Fibroblast of lung (primary cell): Measurements from ENCODE around the gene ELOVL2. TPM values are rescaled to one million over a fixed set of nuclear protein-coding genes. Genes with fewer than 3 reads are reported as not detected.

Experiments used
- DNase-seq, 2 donors: peaks; one replicate each; pipeline versions ENCODE4 v3.0.0 to v3.0.0-alpha.2; 2010; ENCODE audit warnings: low read depth in 2 of 2
- H2AFZ ChIP-seq: 2 replicates; pipeline ENCODE4 v1.5.1; 2012; ENCODE audit warnings: low read length, control low read depth, inconsistent platforms
- H3K27ac ChIP-seq: 2 replicates; pipeline ENCODE4 v1.5.1; 2011; ENCODE audit warnings: low read length, control low read depth; ENCODE audit not compliant: insufficient read depth
- H3K27me3 ChIP-seq: 2 replicates; pipeline ENCODE4 v1.5.1; 2011; ENCODE audit warnings: mild to moderate bottlenecking, low read length; ENCODE audit not compliant: control insufficient read depth, insufficient read depth
- H3K36me3 ChIP-seq: 2 replicates; pipeline ENCODE4 v1.5.1; 2011; ENCODE audit warnings: low read length; ENCODE audit not compliant: control insufficient read depth, insufficient read depth
- H3K4me1 ChIP-seq: 2 replicates; pipeline ENCODE4 v1.5.1; 2011; ENCODE audit warnings: low read length; ENCODE audit not compliant: control insufficient read depth, insufficient read depth; ENCODE audit errors: extremely low read depth
- H3K4me2 ChIP-seq: 2 replicates; pipeline ENCODE4 v1.5.1; 2011; ENCODE audit warnings: low read length, control low read depth; ENCODE audit not compliant: insufficient read depth; ENCODE audit errors: extremely low read depth
- H3K4me3 ChIP-seq, 4 experiments: fragments of 200-600 bp in 1 of 4; sonication (generic) in 1 of 4; replicated peaks in 1 of 4; 2 replicates each; pipeline ENCODE4 v1.5.1; 2011 to 2016; ENCODE audit warnings: low read length in 4 of 4, low read depth in 3 of 4, mild to moderate bottlenecking in 3 of 4, control low read depth in 2 of 4, inconsistent platforms in 1 of 4, mixed read lengths in 1 of 4; ENCODE audit not compliant: insufficient read depth in 1 of 4; ENCODE audit errors: control extremely low read depth in 1 of 4
- H3K79me2 ChIP-seq: 2 replicates; pipeline ENCODE4 v1.5.1; 2012; ENCODE audit warnings: mild to moderate bottlenecking, low read length, inconsistent platforms; ENCODE audit not compliant: control insufficient read depth, insufficient read depth
- H3K9ac ChIP-seq: 2 replicates; pipeline ENCODE4 v1.5.1; 2011; ENCODE audit warnings: mild to moderate bottlenecking, low read length, control low read depth; ENCODE audit not compliant: insufficient read depth
- H3K9me3 ChIP-seq: 2 replicates; pipeline ENCODE4 v1.5.1; 2012; ENCODE audit warnings: low read depth, low read length; ENCODE audit not compliant: control insufficient read depth, insufficient read depth
- H4K20me1 ChIP-seq: 2 replicates; pipeline ENCODE4 v1.5.1; 2011; ENCODE audit warnings: low read length; ENCODE audit not compliant: control insufficient read depth, insufficient read depth; ENCODE audit errors: extremely low read depth
- EZH2 ChIP-seq: IDR thresholded peaks from 2 replicates; pipeline ENCODE4 v1.5.1; 2012; ENCODE audit warnings: low read length, control low read depth, mild to moderate bottlenecking; ENCODE audit errors: missing control alignments
- polyA plus RNA-seq, 2 donors: library from polyadenylated mRNA; depleted of rRNA in 1 of 2; stranded (reverse) in 1 of 2; unstranded in 1 of 2; fragments of >200 nt; gene quantifications; 2 replicates each; pipeline ENCODE4 v1.2.1, GENCODE V29; 2011 to 2012; ENCODE audit warnings: missing spikeins in 1 of 2
- total RNA-seq: library from RNA; depleted of rRNA; stranded (reverse); fragments of >200 nt; gene quantifications from 2 replicates; pipeline ENCODE4 v1.2.1, GENCODE V29; 2014
- TF ChIP-seq, protein P1 (sequence below), 2 donors: IDR thresholded peaks in 1 of 2; conservative IDR thresholded peaks in 1 of 2; 1 replicate in 1 of 2; 2 replicates in 1 of 2; pipeline ENCODE4 v1.5.1; 2011 to 2012; ENCODE audit warnings: low read length in 2 of 2, control low read depth in 1 of 2, inconsistent platforms in 1 of 2, low read depth in 1 of 2, mild to moderate bottlenecking in 1 of 2

Gene ELOVL2
- total and polyA plus RNA-seq, 2 donors (not counting 1 experiment from before 2014, with no cell fraction given), result under 0.01 to 13.9 TPM

DNA sequence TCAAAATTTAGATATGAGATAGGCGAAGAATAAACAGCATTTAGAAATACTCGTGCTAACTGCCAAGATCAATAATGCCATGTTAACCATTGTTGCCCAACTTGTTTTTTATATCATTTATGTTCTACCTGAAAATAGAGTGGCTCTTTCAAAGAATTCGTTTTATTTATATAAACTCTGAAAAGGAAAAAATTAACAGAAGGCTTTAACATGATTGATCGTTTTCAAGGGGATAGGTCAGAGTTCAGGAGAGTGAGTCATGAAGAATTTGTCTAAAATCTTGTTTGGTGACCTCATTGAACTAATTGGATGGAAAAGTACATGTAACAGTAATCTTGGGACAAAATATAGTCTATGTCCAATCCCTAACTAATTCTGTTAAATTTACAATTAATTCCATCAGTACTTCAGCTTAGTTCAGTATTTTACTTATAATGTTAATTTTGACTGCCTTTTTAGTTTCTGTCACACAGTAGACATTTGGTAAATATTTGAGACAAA is 11.1 kb upstream of the ELOVL2 start:
- Histone ChIP-seq H3K79me2 (no peaks in the 10 kb centered on the region), H2AFZ (no peak overlapping the region), H3K4me1 (no peaks in the 10 kb centered on the region), H3K36me3 (no peaks in the 10 kb centered on the region), H3K4me3 (no peak overlapping the region), H3K27ac (no peak overlapping the region), H4K20me1 (no peaks in the 10 kb centered on the region), H3K4me2 (no peak overlapping the region), H3K9ac (no peak overlapping the region), H3K27me3 (no peaks in the 10 kb centered on the region), H3K9me3 (no peaks in the 10 kb centered on the region)
- TF ChIP-seq, protein P1, sequence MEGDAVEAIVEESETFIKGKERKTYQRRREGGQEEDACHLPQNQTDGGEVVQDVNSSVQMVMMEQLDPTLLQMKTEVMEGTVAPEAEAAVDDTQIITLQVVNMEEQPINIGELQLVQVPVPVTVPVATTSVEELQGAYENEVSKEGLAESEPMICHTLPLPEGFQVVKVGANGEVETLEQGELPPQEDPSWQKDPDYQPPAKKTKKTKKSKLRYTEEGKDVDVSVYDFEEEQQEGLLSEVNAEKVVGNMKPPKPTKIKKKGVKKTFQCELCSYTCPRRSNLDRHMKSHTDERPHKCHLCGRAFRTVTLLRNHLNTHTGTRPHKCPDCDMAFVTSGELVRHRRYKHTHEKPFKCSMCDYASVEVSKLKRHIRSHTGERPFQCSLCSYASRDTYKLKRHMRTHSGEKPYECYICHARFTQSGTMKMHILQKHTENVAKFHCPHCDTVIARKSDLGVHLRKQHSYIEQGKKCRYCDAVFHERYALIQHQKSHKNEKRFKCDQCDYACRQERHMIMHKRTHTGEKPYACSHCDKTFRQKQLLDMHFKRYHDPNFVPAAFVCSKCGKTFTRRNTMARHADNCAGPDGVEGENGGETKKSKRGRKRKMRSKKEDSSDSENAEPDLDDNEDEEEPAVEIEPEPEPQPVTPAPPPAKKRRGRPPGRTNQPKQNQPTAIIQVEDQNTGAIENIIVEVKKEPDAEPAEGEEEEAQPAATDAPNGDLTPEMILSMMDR (conservative IDR thresholded peaks at IDR 0.05 in 1 of 2, IDR thresholded peaks at IDR 0.05 in 1 of 2; ENCODE audit: low read depth in 1 of 2, low read length in 2 of 2), result no peak
- no peak for TF ChIP-seq EZH2
- peak; percentile 31 to 58 for DNase-seq

DNA sequence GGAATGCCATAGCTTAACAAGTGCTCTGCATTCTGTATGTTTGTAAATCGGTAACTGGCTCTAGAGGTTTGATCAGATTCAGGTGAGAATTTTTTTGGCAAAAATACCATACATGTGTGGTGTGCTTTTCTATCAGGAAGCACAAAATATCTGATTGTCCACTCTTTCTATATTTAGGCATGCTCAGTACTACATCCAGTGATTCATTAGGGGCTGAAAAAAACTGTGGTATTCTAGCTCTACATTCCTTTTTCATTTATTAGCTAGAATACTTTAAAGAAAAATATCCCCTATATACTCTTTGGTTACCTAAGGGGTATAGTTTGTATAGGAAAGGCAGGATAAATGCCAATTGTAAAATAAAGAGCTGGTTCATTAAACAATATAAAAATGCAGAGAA is 10.6 kb upstream of the ELOVL2 start:
- Histone ChIP-seq H3K27me3 (no peaks in the 10 kb centered on the region), H3K9me3 (no peaks in the 10 kb centered on the region), H4K20me1 (no peaks in the 10 kb centered on the region), H3K4me1 (no peaks in the 10 kb centered on the region), H3K36me3 (no peaks in the 10 kb centered on the region), H2AFZ (no peak overlapping the region), H3K79me2 (no peaks in the 10 kb centered on the region), H3K4me2 (no peak overlapping the region), H3K27ac (no peak overlapping the region), H3K9ac (no peak overlapping the region), H3K4me3 (no peak overlapping the region)
- peak in 1 of 2 donors; percentile 61 for DNase-seq
- TF ChIP-seq, protein P1 (conservative IDR thresholded peaks at IDR 0.05 in 1 of 2, IDR thresholded peaks at IDR 0.05 in 1 of 2; ENCODE audit: low read depth in 1 of 2, low read length in 2 of 2), result no peak
- TF ChIP-seq EZH2, result no peak

DNA sequence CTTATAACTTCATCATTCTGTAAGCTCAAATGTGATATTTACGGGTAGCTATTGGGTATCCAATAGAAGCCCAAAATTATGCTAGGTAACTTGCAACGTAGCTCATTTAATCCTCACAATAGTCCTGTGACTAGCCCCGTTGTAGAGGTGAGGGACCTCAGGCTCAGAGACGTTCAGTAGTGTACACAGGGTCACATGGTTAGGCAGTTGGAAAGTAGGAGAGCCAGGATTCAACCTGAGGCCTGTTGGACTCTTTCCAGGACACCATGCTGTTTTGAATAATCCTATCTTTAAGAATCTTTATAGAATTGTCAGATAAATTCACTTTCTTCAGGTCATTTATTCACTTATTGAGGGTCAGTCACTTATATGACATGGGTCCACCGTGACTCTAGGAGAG is 9.2 kb upstream of the ELOVL2 start:
- no peak overlapping the region for H2AFZ ChIP-seq
- no peaks in the 10 kb centered on the region for H3K36me3 ChIP-seq
- H3K27me3 ChIP-seq, result no peaks in the 10 kb centered on the region
- no peak overlapping the region for H3K4me2 ChIP-seq
- H3K27ac ChIP-seq, result no peak overlapping the region
- no peaks in the 10 kb centered on the region for H3K9me3 ChIP-seq
- DNase-seq, result no peak
- H3K9ac ChIP-seq, result no peak overlapping the region
- no peaks in the 10 kb centered on the region for H3K79me2 ChIP-seq
- no peaks in the 10 kb centered on the region for H4K20me1 ChIP-seq
- TF ChIP-seq, protein P1 (conservative IDR thresholded peaks at IDR 0.05 in 1 of 2, IDR thresholded peaks at IDR 0.05 in 1 of 2; ENCODE audit: low read depth in 1 of 2, low read length in 2 of 2), result no peak
- TF ChIP-seq EZH2, result no peak
- H3K4me3 ChIP-seq, result no peak overlapping the region
- H3K4me1 ChIP-seq, result no peaks in the 10 kb centered on the region
